Skin epidermis (tissue), 12 donors: ENCODE measurements around the gene INPP5E.
A peak's percentile ranks its signal among the peaks of the same experiment; 100 is the strongest.
"Not testable (repeated sequence)": the region's sequence is repeated elsewhere in the genome, so short reads cannot be mapped to it uniquely, and the experiment has no call there.

Experiments
- H3K27ac ChIP-seq, 21 experiments: fragments of 200-600 bp; sonication (generic) in 11 of 21; one replicate each; pipeline ENCODE4 v1.5.0; 2020; ENCODE audit warnings: mild to moderate bottlenecking in 3 of 21, inconsistent platforms in 2 of 21, moderate library complexity in 2 of 21
- H3K4me3 ChIP-seq, 7 experiments: fragments of 200-600 bp; sonication (generic) in 2 of 7; one replicate each; pipeline ENCODE4 v1.5.0; 2020; ENCODE audit warnings: inconsistent platforms in 2 of 7, mild to moderate bottlenecking in 2 of 7, moderate library complexity in 1 of 7

INPP5E gene

GRCh38 chr9:136433849-136434579 is 5.6 kb downstream of the INPP5E start:
- Histone ChIP-seq H3K27ac (no peak overlapping the region), H3K4me3 (no peak overlapping the region)

- no peak overlapping the region for H3K27ac ChIP-seq
- no peak overlapping the region for H3K4me3 ChIP-seq
These were observed 6.5 kb downstream of the INPP5E start for GRCh38 chr9:136433043-136433715.

- Histone ChIP-seq H3K27ac (no peak overlapping the region), H3K4me3 (no peak overlapping the region)
These were observed 7.1 kb downstream of the INPP5E start for GRCh38 chr9:136432591-136432990.

- Histone ChIP-seq H3K4me3 (no peak overlapping the region), H3K27ac (no peak overlapping the region)
These were observed 7.8 kb downstream of the INPP5E start for GRCh38 chr9:136431782-136432350.

- no peak overlapping the region for H3K4me3 ChIP-seq
- no peak overlapping the region for H3K27ac ChIP-seq
These were observed 8.9 kb downstream of the INPP5E start for GRCh38 chr9:136430588-136431234.

GRCh38 chr9:136429683-136430491 is 9.8 kb downstream of the INPP5E start:
- Histone ChIP-seq H3K4me3 (no peak overlapping the region), H3K27ac (no peak overlapping the region)

- H3K27ac ChIP-seq, result no peak overlapping the region
These were observed 10.5 kb downstream of the INPP5E start for GRCh38 chr9:136429075-136429628.

GRCh38 chr9:136426787-136427186 is 12.9 kb downstream of the INPP5E start:
- Histone ChIP-seq H3K27ac (peak overlapping the region in 1 of 21 experiments; percentile 8), H3K4me3 (no peak overlapping the region)

More at GRCh38 chr9:136429075-136429628, 10.5 kb downstream of the INPP5E start:
- no peak overlapping the region for H3K4me3 ChIP-seq

- H3K4me3 ChIP-seq, H3K27ac ChIP-seq: not testable (repeated sequence)
These were observed 14.3 kb downstream of the INPP5E start for GRCh38 chr9:136425367-136425766.

- Histone ChIP-seq H3K27ac (no peak overlapping the region), H3K4me3 (no peak overlapping the region)
These were observed 14.8 kb downstream of the INPP5E start for GRCh38 chr9:136424750-136425362.

- no peak overlapping the region for H3K27ac ChIP-seq
These were observed 16.1 kb downstream of the INPP5E start for GRCh38 chr9:136423432-136424146.

GRCh38 chr9:136422876-136423275 is 16.8 kb downstream of the INPP5E start:
- H3K4me3 ChIP-seq, result no peak overlapping the region
- H3K27ac ChIP-seq, result no peak overlapping the region

More at GRCh38 chr9:136423432-136424146, 16.1 kb downstream of the INPP5E start:
- H3K4me3 ChIP-seq, result no peak overlapping the region

GRCh38 chr9:136421791-136422190 is 17.9 kb downstream of the INPP5E start:
- Histone ChIP-seq H3K4me3 (no peak overlapping the region), H3K27ac (no peak overlapping the region)

- Histone ChIP-seq H3K27ac (no peak overlapping the region), H3K4me3 (no peak overlapping the region)
These were observed 20.6 kb downstream of the INPP5E start for GRCh38 chr9:136419092-136419420.

- Histone ChIP-seq H3K27ac (no peak overlapping the region), H3K4me3 (no peak overlapping the region)
These were observed 21.2 kb downstream of the INPP5E start for GRCh38 chr9:136418182-136419091.

GRCh38 chr9:136416914-136417313 is 22.7 kb downstream of the INPP5E start:
- Histone ChIP-seq H3K27ac (no peak overlapping the region), H3K4me3 (no peak overlapping the region)

GRCh38 chr9:136416427-136416826 is 23.2 kb downstream of the INPP5E start:
- H3K27ac ChIP-seq, result no peak overlapping the region
- no peak overlapping the region for H3K4me3 ChIP-seq
